A549 treated with CpdA at 1 μM for 4 hours (cell line): Measurements from ENCODE around the gene ZNF90. TPM values are rescaled to one million over a fixed set of nuclear protein-coding genes. Genes with fewer than 3 reads are reported as not detected.

Source experiments
- total RNA-seq: library from RNA; stranded (reverse); fragments of 200-300 nt; extraction: Qiagen RNA extraction; gene quantifications from 5 replicates; pipeline ENCODE4 v1.2.3, GENCODE V29; 2022; ENCODE audit warnings: low read depth

Gene ZNF90
- not detected in 5 replicates for total RNA-seq

DNA sequence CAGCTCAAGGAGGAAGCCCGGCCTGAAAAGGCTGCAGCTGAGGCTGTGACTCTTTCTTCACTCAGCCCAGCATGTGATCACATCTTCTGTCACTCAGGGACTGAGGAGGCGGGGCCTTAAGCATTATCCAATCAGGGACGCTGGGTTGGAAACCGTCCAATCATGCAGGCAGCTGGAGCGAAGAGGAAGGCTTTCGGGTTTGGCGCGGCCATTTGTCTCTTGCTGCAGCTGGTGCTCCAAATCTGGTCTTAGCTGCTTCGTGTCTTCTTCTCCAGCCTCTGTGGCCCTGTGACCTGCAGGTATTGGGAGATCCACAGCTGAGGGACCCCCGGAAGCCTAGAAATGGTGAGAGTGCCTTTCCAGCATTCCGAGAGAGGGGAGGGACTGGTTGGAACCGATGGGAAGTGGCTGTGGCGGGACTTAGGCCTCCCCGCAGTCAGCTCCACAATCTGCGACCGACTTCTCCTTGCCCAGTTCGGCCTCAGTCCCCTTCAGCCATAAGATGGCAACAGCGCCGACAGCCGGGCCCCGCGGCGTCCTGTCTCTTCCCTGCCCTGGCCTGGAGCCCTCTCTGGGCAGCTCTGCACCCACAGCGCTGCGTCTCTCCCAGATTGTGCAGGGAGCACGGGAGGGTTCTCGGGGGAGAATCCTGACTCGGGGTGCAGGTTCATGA, at the start of gene ZNF90:
Gene ZNF90 (plus strand): TSS at position 210 of the 673 bp plus-strand sequence. CDS start 133 bp downstream, at position 343.

DNA sequence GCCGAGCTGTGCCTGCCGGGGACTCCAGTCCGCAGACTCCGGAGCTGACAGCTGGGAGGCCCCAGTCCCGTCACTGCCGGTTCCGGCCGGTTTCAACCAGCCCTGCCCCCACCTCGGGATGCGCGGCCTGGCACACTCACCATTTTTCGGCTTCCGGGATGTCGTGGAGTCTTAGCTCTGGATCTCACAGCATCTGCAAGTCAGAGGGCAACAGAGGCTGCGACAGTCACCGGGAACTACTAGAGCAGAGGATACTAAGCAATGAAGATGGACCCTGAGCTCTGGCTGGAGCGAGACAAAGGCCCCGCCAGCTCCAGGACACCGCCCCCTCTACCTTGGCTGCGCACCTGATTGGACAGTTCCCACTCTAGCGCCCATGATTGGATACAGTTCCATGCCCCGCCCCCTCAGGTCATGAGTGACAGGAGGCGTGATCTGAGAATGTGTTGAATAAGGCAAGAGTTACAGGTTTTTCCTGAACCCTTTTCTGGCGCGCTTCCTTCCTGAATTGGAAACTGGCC, 38.5 kb upstream of the ZNF90 start, which contains the start of gene ZNF682:
Gene ZNF682 (minus strand): TSS at position 303 of the 521 bp plus-strand sequence. CDS start 160 bp downstream, at position 143.

DNA sequence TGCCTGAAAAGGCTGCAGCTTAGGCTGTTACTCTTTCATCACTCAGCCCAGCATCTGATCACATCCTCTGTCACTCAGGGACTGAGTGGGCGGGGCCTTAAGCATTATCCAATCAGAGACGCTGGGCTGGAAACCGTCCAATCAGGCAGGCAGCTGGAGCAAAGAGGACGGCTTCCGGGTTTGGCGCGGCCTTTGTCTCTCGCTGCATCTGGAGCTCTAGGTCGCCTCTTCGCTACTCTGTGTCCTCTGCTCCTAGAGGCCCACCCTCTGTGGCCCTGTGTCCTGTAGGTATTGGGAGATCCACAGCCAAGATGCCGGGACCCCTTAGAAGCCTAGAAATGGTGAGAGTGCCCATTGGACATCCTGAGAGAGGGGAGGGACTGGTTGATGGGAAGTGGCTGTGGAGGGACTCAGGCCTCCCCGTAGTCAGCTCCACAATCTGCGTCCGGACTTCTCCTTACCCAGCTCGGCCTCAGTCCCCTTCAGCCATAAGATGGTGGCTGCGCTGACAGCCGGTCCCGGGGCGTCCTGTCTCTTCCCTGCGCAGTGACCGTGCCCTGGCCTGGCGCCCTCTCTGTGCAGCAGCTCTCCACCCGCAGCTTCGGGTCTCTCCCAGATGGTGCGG, 89.3 kb downstream of the ZNF90 start, which contains the start of gene ZNF486:
Gene ZNF486 (plus strand): TSS at position 195 of the 625 bp plus-strand sequence. CDS start 117 bp downstream, at position 312.

Other genes starting within 250 kb of the ZNF90 start
- not detected in 5 replicates for gene ZNF253, start 212.1 kb upstream of the ZNF90 start, total RNA-seq
- not detected in 5 replicates for gene ZNF93, start 177.1 kb upstream of the ZNF90 start, total RNA-seq
- not detected in 5 replicates for gene ZNF682, start 38.5 kb upstream of the ZNF90 start, total RNA-seq
- not detected in 5 replicates for gene ZNF486, start 89.2 kb downstream of the ZNF90 start, total RNA-seq